OCI-LY3 (cell line): Measurements from ENCODE around the gene PTPN13.

Source experiments
- CTCF ChIP-seq: fragments of 200-600, 300-600 bp; sonication (generic); IDR thresholded peaks from 2 replicates; pipeline ENCODE4 v1.5.1; 2014; ENCODE audit warnings: antibody characterized with exemption, low read length, low read depth
- EZH2phosphoT487 ChIP-seq: fragments of 200-600 bp; shearing (Covaris generic); IDR thresholded peaks from 2 replicates; pipeline ENCODE4 v1.6.1; 2018; ENCODE audit warnings: antibody characterized with exemption, mixed run types, low read depth

GRCh38 chr4:86661006-86661405 lies 66.9 kb downstream of the PTPN13 start:
- TF ChIP-seq EZH2phosphoT487 (no peak), CTCF (no peak)
